K562 (cell line): ENCODE results near the gene DTNBP1. TPM values are rescaled to one million over a fixed set of nuclear protein-coding genes. Genes with fewer than 3 reads are reported as not detected.

Source experiments
- BMI1 ChIP-seq: fragments of 150-350 bp; IDR thresholded peaks from 2 replicates; pipeline ENCODE4 v1.6.1; 2014; ENCODE audit warnings: low read length
- CHD4 ChIP-seq: fragments of 200-600 bp; sonication (generic); IDR thresholded peaks from 3 replicates; pipeline ENCODE4 v1.6.1; 2012; ENCODE audit warnings: low read depth, mild to moderate bottlenecking, mixed read lengths, low read length, inconsistent platforms; ENCODE audit not compliant: insufficient read depth, insufficient replicate concordance, poor library complexity, severe bottlenecking
- CREM ChIP-seq: IDR thresholded peaks from 2 replicates; pipeline ENCODE4 v1.6.1; 2014; ENCODE audit warnings: antibody characterized with exemption, low read depth
- ELF2 ChIP-seq: fragments of 250-450 bp; sonication (Bioruptor Pico); IDR thresholded peaks from 2 replicates; pipeline ENCODE4 v1.5.0; 2021; ENCODE audit warnings: mild to moderate bottlenecking
- GATAD2B ChIP-seq: fragments of 450-650 bp; IDR thresholded peaks from 2 replicates; pipeline ENCODE4 v1.6.1; 2017; ENCODE audit warnings: mild to moderate bottlenecking, borderline replicate concordance
- GTF2A2 ChIP-seq: IDR thresholded peaks from 2 replicates; pipeline ENCODE4 v1.6.1; 2016; ENCODE audit warnings: mild to moderate bottlenecking, missing genetic modification characterization, missing compliant biosample characterization
- HNRNPK ChIP-seq: fragments of 200-400 bp; formaldehyde crosslinking; IDR thresholded peaks from one replicate; pipeline ENCODE4 v1.6.1; 2018; ENCODE audit warnings: mild to moderate bottlenecking, low read depth, low read length; ENCODE audit not compliant: poor library complexity, severe bottlenecking
- LEF1 ChIP-seq: fragments of 450-650 bp; IDR thresholded peaks from 2 replicates; pipeline ENCODE4 v1.6.1; 2016; ENCODE audit warnings: mild to moderate bottlenecking
- MAFK ChIP-seq: IDR thresholded peaks from 2 replicates; pipeline ENCODE4 v1.6.1; 2011; ENCODE audit warnings: low read length, improper control_type of control experiment
- MIER1 ChIP-seq: fragments of 450-650 bp; IDR thresholded peaks from 2 replicates; pipeline ENCODE4 v1.6.1; 2016; ENCODE audit warnings: antibody characterized with exemption, mild to moderate bottlenecking, low read depth
- NCOA4 ChIP-seq: fragments of 450-650 bp; IDR thresholded peaks from 2 replicates; pipeline ENCODE4 v1.6.1; 2018; ENCODE audit warnings: mild to moderate bottlenecking; ENCODE audit not compliant: partially characterized antibody
- NUFIP1 ChIP-seq: fragments of 450-650 bp; IDR thresholded peaks from 2 replicates; pipeline ENCODE4 v1.6.1; 2018; ENCODE audit not compliant: partially characterized antibody
- OTX1 ChIP-seq: fragments of 450-650 bp; formaldehyde crosslinking; IDR thresholded peaks from 2 replicates; pipeline ENCODE4 v1.4.0; 2022; ENCODE audit warnings: mild to moderate bottlenecking
- PHF20 ChIP-seq: fragments of 450-650 bp; IDR thresholded peaks from 2 replicates; pipeline ENCODE4 v1.6.1; 2018; ENCODE audit not compliant: partially characterized antibody
- POLR3A ChIP-seq: IDR thresholded peaks from 2 replicates; pipeline ENCODE4 v1.6.1; 2011; ENCODE audit warnings: borderline replicate concordance, mild to moderate bottlenecking, moderate library complexity; ENCODE audit not compliant: insufficient read length, insufficient read depth; ENCODE audit errors: extremely low read depth
- RBM22 ChIP-seq: fragments of 200-400 bp; formaldehyde crosslinking; IDR thresholded peaks from 2 replicates; pipeline ENCODE4 v1.6.1; 2018; ENCODE audit warnings: low read length, low read depth; ENCODE audit not compliant: poor library complexity, severe bottlenecking
- RCOR1 ChIP-seq, 2 experiments: IDR thresholded peaks; 2 replicates each; pipeline ENCODE4 v1.6.1; 2012; ENCODE audit warnings: low read depth in 2 of 2, low read length in 2 of 2, borderline replicate concordance in 1 of 2, improper control_type of control experiment in 1 of 2
- RFX7 ChIP-seq: fragments of 250-450 bp; sonication (Bioruptor Pico); IDR thresholded peaks from 2 replicates; pipeline ENCODE4 v1.5.1; 2021; ENCODE audit warnings: mild to moderate bottlenecking
- SAFB ChIP-seq: fragments of 200-400 bp; formaldehyde crosslinking; IDR thresholded peaks from 2 replicates; pipeline ENCODE4 v1.6.1; 2017; ENCODE audit warnings: low read depth, low read length, borderline replicate concordance
- SMC3 ChIP-seq: conservative IDR thresholded peaks from 2 replicates; pipeline ENCODE4 v1.6.1; 2011; ENCODE audit warnings: low read depth, low read length, improper control_type of control experiment; ENCODE audit not compliant: insufficient read depth
- SREBF2 ChIP-seq: sonication (generic); formaldehyde crosslinking; IDR thresholded peaks from 2 replicates; pipeline ENCODE4 v1.4.0; 2020; ENCODE audit warnings: mild to moderate bottlenecking, missing genetic modification reagents
- TBL1XR1 ChIP-seq, 2 experiments: IDR thresholded peaks; 2 replicates each; pipeline ENCODE4 v1.6.1; 2012; ENCODE audit warnings: improper control_type of control experiment in 2 of 2, low read length in 2 of 2, mild to moderate bottlenecking in 1 of 2
- TRIM28 ChIP-seq: fragments of 450-650 bp; IDR thresholded peaks from 2 replicates; pipeline ENCODE4 v1.6.1; 2017
- YBX1 ChIP-seq: fragments of 450-650 bp; IDR thresholded peaks from 2 replicates; pipeline ENCODE4 v1.7.1; 2016; ENCODE audit warnings: mild to moderate bottlenecking
- polyA plus RNA-seq, 8 experiments: library from polyadenylated mRNA; depleted of rRNA in 4 of 8; stranded (reverse) in 5 of 8; unstranded in 3 of 8; fragments of >200 nt; fragmentation: Nextera tagmentation in 2 of 8; fragmentation: Illumina TruSeq in 1 of 8; extraction: Ambion mirVana in 2 of 8; extraction: Trizol in 1 of 8; gene quantifications; 2 replicates each; pipeline versions ENCODE4 v1.2.1 to v1.2.3, GENCODE V29; 2011 to 2014; ENCODE audit warnings: inconsistent platforms in 1 of 8, missing spikeins in 1 of 8
- total RNA-seq, 7 experiments: library from RNA; depleted of rRNA in 6 of 7; stranded (reverse); fragments of >200 nt in 6 of 7; fragmentation: Illumina TruSeq in 2 of 7; extraction: Trizol in 2 of 7; gene quantifications; 2 replicates each; pipeline versions ENCODE4 v1.2.1 to v1.2.3, GENCODE V29; 2011 to 2021; ENCODE audit warnings: low replicate concordance in 1 of 7
- TF ChIP-seq, protein P1 (sequence below): fragments of 250-450 bp; sonication (Bioruptor Pico); IDR thresholded peaks from 2 replicates; pipeline ENCODE4 v1.8.0; 2021; ENCODE audit warnings: moderate library complexity, mild to moderate bottlenecking, inconsistent platforms
- TF ChIP-seq, protein P2 (sequence below): fragments of 250-450 bp; sonication (Bioruptor Pico); IDR thresholded peaks from 2 replicates; pipeline ENCODE4 v1.9.0; 2021; ENCODE audit warnings: mild to moderate bottlenecking
- TF ChIP-seq, protein P3 (sequence below), 2 experiments: IDR thresholded peaks; 2 replicates each; pipeline ENCODE4 v1.6.1; 2011; ENCODE audit warnings: borderline replicate concordance in 1 of 2, control low read depth in 1 of 2, low read depth in 1 of 2, low read length in 1 of 2, mild to moderate bottlenecking in 1 of 2, mixed read lengths in 1 of 2, moderate library complexity in 1 of 2; ENCODE audit not compliant: insufficient read depth in 1 of 2, insufficient read length in 1 of 2, poor library complexity in 1 of 2, severe bottlenecking in 1 of 2; ENCODE audit errors: extremely low read depth in 1 of 2
- TF ChIP-seq, protein P4 (sequence below): sonication (generic); formaldehyde crosslinking; IDR thresholded peaks from 2 replicates; pipeline ENCODE4 v1.8.0; 2022; ENCODE audit warnings: mild to moderate bottlenecking, missing genetic modification reagents

DTNBP1 gene
- total and polyA plus RNA-seq, 9 of the 15 experiments (the other 6 are each of a cell fraction or from before 2014, with no cell fraction given), result 16.7 to 54.5 (median 21.4) TPM

DNA sequence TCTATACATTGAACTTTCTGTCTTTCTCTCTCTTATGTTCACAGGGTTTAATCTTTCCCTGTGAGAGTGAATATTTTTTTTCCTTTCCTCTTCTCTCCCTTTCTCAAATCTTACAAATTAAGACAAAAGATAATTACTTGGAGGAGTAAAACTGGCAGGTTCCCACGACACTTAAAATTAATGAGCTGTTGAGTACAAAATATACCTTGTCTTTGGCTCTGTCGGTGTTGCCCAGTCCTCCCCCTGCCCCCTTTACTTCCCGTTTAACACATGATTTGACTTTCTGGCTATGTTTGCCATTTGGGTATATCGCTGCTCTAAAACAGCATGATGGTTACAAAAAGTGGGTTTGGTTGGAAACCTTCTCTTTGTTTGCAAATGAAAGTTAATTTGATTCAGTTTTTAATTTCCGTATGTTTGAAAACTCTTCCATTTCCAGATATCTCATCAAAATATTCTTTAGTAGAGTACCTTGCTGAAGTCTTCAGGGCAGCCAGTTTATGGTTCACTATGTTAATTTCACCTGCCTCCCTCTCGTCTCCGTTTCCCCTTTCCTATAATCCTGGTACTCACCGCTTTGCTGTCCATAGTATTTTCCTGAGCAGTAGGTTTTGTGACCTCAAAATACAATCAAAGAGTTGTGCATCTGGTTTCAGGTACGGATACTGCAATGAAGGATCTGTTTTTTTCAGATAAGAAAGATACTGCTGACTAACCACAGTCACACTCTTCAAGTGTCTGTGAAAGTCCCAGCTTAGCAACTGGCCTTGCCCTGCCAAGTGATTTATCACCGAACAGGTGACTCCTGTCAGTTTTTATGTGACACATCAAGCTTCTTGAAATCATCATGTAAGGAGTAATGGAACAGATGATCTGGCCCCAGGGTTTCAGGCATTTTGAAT is 181.2 kb downstream of the DTNBP1 start (continued):
- TF ChIP-seq, protein P1, sequence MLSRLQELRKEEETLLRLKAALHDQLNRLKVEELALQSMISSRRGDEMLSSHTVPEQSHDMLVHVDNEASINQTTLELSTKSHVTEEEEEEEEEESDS (CRISPR knock-in tag), result no peak
- TF ChIP-seq GATAD2B, result peak; percentile 47; the same call in 1 of the 2 replicates
- peak; percentile 83 for TF ChIP-seq LEF1
- no peak for TF ChIP-seq HNRNPK
- TF ChIP-seq RBM22, result no peak
- no peak for TF ChIP-seq CHD4
- TF ChIP-seq SAFB, result no peak
- no peak for TF ChIP-seq SREBF2 (CRISPR knock-in tag)
- no peak for TF ChIP-seq POLR3A
- TF ChIP-seq, protein P2, sequence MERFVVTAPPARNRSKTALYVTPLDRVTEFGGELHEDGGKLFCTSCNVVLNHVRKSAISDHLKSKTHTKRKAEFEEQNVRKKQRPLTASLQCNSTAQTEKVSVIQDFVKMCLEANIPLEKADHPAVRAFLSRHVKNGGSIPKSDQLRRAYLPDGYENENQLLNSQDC, result no peak
- no peak for TF ChIP-seq RFX7 (CRISPR knock-in tag)
- no peak for TF ChIP-seq MIER1
- no peak for TF ChIP-seq YBX1
- peak; percentile 66; the same call in 1 of the 2 replicates for TF ChIP-seq MAFK
- no peak for TF ChIP-seq SMC3
- TF ChIP-seq CREM, result peak; percentile 68; the same call in 1 of the 2 replicates
- TF ChIP-seq NCOA4, result no peak
- TF ChIP-seq TBL1XR1 (IDR thresholded peaks at IDR 0.05; ENCODE audit: low read length in 2 of 2), result peak in 1 of 2 experiments; percentile 82; a peak in 3 of 4 replicates
- TF ChIP-seq, protein P3, sequence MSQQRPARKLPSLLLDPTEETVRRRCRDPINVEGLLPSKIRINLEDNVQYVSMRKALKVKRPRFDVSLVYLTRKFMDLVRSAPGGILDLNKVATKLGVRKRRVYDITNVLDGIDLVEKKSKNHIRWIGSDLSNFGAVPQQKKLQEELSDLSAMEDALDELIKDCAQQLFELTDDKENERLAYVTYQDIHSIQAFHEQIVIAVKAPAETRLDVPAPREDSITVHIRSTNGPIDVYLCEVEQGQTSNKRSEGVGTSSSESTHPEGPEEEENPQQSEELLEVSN (IDR thresholded peaks at IDR 0.05; ENCODE audit: borderline replicate concordance in 1 of 2, extremely low read depth in 1 of 2, insufficient read depth in 1 of 2, insufficient read length in 1 of 2, low read depth in 1 of 2, low read length in 1 of 2, poor library complexity in 1 of 2, severe bottlenecking in 1 of 2), result no peak
- TF ChIP-seq GTF2A2 (tag), result no peak
- TF ChIP-seq NUFIP1, result no peak
- TF ChIP-seq, protein P4, sequence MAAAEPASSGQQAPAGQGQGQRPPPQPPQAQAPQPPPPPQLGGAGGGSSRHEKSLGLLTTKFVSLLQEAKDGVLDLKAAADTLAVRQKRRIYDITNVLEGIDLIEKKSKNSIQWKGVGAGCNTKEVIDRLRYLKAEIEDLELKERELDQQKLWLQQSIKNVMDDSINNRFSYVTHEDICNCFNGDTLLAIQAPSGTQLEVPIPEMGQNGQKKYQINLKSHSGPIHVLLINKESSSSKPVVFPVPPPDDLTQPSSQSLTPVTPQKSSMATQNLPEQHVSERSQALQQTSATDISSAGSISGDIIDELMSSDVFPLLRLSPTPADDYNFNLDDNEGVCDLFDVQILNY (CRISPR knock-in tag), result no peak
- no peak for TF ChIP-seq PHF20
- TF ChIP-seq RCOR1 (IDR thresholded peaks at IDR 0.05; ENCODE audit: borderline replicate concordance in 1 of 2, low read depth in 2 of 2, low read length in 2 of 2), result peak; percentile 81 to 98
- no peak for TF ChIP-seq BMI1
- TF ChIP-seq ELF2 (CRISPR knock-in tag), result no peak
- 0 out of 2 replicates have a peak, but pooled peaks have one; percentile 28 for TF ChIP-seq TRIM28
- no peak for TF ChIP-seq OTX1 (CRISPR knock-in tag)
